GM13977 (cell line): ENCODE results near the gene SERPINA1.

Source experiments
- DNase-seq: peaks from one replicate; pipeline ENCODE4 v3.0.0; 2012; ENCODE audit warnings: low spot score
- CTCF ChIP-seq: IDR thresholded peaks from 2 replicates; pipeline ENCODE4 v1.5.1; 2012; ENCODE audit warnings: mild to moderate bottlenecking, control low read depth; ENCODE audit not compliant: insufficient read depth; ENCODE audit errors: extremely low read depth, missing control alignments
- in situ Hi-C: fragments of 300-500 bp; cut with MboI; formaldehyde crosslinking; loops from one replicate; pipeline ENCODE4 v1.12.0; 2022; ENCODE audit warnings: low sequenced_read_pairs, low pct_unique_long_range_greater_than_20kb, mixed read lengths, inconsistent platforms; ENCODE audit not compliant: unreplicated experiment

The SERPINA1 gene

GRCh38 chr14:94364037-94364436, 24.4 kb downstream of the SERPINA1 start:
- no peak for DNase-seq
- no peak for TF ChIP-seq CTCF
- in situ Hi-C loops = no loop called here

DNA sequence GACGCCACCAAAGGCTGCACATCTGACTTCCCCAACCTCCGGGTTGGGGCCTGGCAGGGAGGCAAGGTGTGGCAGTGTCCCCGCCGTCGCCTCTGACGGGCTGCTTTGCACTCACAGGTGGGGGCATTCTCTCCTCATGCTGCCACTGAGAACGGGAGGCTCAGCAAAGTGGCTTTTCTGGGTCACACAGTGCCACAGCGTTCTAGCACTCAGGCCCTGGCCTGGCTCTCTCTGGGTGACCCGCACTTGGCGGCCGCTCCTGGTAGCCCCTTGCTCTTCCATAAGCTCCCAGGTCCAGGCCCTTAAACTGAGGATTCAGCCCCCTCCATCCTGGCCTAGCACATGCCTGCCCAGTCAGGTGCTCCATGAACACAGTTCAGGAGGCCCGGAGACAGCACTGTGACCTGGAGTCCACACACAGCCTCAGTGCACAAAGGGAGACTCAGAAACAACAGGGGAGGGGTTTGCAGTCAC, 25.2 kb downstream of the SERPINA1 start:
- in situ Hi-C loops = no loop called here
- TF ChIP-seq CTCF = no peak
- DNase-seq = no peak

GRCh38 chr14:94362614-94363133, 25.7 kb downstream of the SERPINA1 start:
- DNase-seq = no peak
- TF ChIP-seq CTCF = no peak
- in situ Hi-C loops = no loop called here

- TF ChIP-seq CTCF = no peak
- in situ Hi-C loops = no loop called here
- DNase-seq = no peak
Observed at GRCh38 chr14:94361682-94362081, 26.7 kb downstream of the SERPINA1 start.

GRCh38 chr14:94360945-94361565, 27.3 kb downstream of the SERPINA1 start:
- no peak for TF ChIP-seq CTCF
- in situ Hi-C loops = no loop called here

GRCh38 chr14:94357166-94357565, 31.2 kb downstream of the SERPINA1 start:
- DNase-seq = no peak
- no peak for TF ChIP-seq CTCF
- in situ Hi-C loops = no loop called here

More at GRCh38 chr14:94360945-94361565, 27.3 kb downstream of the SERPINA1 start:
- no peak for DNase-seq
